ENCODE measurements around the gene TRIM62.

TRIM62 gene

GRCh38 chr1:33180911-33181890 lies 642 bp downstream of the TRIM62 start (continued):
- no peak for TF ChIP-seq PATZ1 (CRISPR knock-in tag; IDR thresholded peaks at IDR 0.05; ENCODE audit: borderline replicate concordance)
- no peak for TF ChIP-seq ZFP3 (CRISPR knock-in tag; IDR thresholded peaks at IDR 0.05)
- no peak for TF ChIP-seq ZC3H10 (CRISPR knock-in tag; IDR thresholded peaks at IDR 0.05)
- TF ChIP-seq CSDC2 (CRISPR knock-in tag; IDR thresholded peaks at IDR 0.05), result no peak
- TF ChIP-seq RARB (CRISPR knock-in tag; IDR thresholded peaks at IDR 0.05), result no peak

GRCh38 chr1:33180226-33180910 lies 1.5 kb downstream of the TRIM62 start:
- TF ChIP-seq OSR1 (CRISPR knock-in tag; IDR thresholded peaks at IDR 0.05), result no peak
- no peak for TF ChIP-seq SNAI2 (CRISPR knock-in tag; IDR thresholded peaks at IDR 0.05)
- TF ChIP-seq TSHZ2 (CRISPR knock-in tag; IDR thresholded peaks at IDR 0.05), result no peak
- TF ChIP-seq ZC3H10 (CRISPR knock-in tag; IDR thresholded peaks at IDR 0.05), result no peak
- no peak for TF ChIP-seq ISL1 (CRISPR knock-in tag; IDR thresholded peaks at IDR 0.05)
- no peak for TF ChIP-seq PATZ1 (CRISPR knock-in tag; IDR thresholded peaks at IDR 0.05; ENCODE audit: borderline replicate concordance)
- no peak for TF ChIP-seq ARNTL (CRISPR knock-in tag; IDR thresholded peaks at IDR 0.05; ENCODE audit: borderline replicate concordance, low read depth)
- TF ChIP-seq TCF4 (CRISPR knock-in tag; IDR thresholded peaks at IDR 0.05; ENCODE audit: borderline replicate concordance), result no peak
- TF ChIP-seq ZNF70 (CRISPR knock-in tag; IDR thresholded peaks at IDR 0.05), result no peak
- TF ChIP-seq POU6F1 (CRISPR knock-in tag; IDR thresholded peaks at IDR 0.05; ENCODE audit: borderline replicate concordance, low read depth), result no peak
- TF ChIP-seq ZNF8 (CRISPR knock-in tag; IDR thresholded peaks at IDR 0.05), result no peak
- TF ChIP-seq PPARA (CRISPR knock-in tag; IDR thresholded peaks at IDR 0.05; ENCODE audit: borderline replicate concordance), result no peak
- no peak for TF ChIP-seq CREB5 (CRISPR knock-in tag; IDR thresholded peaks at IDR 0.05; ENCODE audit: low read depth)
- TF ChIP-seq TOX (CRISPR knock-in tag; IDR thresholded peaks at IDR 0.05; ENCODE audit: borderline replicate concordance), result no peak
- TF ChIP-seq BACH2 (CRISPR knock-in tag; IDR thresholded peaks at IDR 0.05; ENCODE audit: borderline replicate concordance), result no peak
- TF ChIP-seq CSRNP3 (CRISPR knock-in tag; IDR thresholded peaks at IDR 0.05), result no peak
- no peak for TF ChIP-seq RARB (CRISPR knock-in tag; IDR thresholded peaks at IDR 0.05)
- ATAC-seq, result no peak
